Heart left ventricle (tissue), 13 donors: ENCODE data around the gene SPART.

ENCODE experiments used
- POLR2A ChIP-seq, 2 donors: fragments of 450-650 bp; IDR thresholded peaks; one replicate each; pipeline ENCODE4 v1.6.1; 2017; ENCODE audit warnings: antibody characterized with exemption in 2 of 2, mild to moderate bottlenecking in 2 of 2, moderate library complexity in 2 of 2
- TF ChIP-seq, protein P1 (sequence below), 12 donors: fragments of 200-600 bp; sonication (generic) in 4 of 12; IDR thresholded peaks; one replicate each; pipeline versions ENCODE4 v1.5.0 to v1.8.0; 2018 to 2022; ENCODE audit warnings: antibody characterized with exemption in 12 of 12, mild to moderate bottlenecking in 5 of 12
- donor health status: ischemic (EF 13 %, LVEDD 7.1; RV severe dilation, severe dysfunction).
- donor health status: DM: no; HTN: yes; CAD: no.
- donor health status: DM: no; HTN: no; CAD: no.
- donor health status: ischemic (EF 25% LVEDD 6.9; RV normal size, moderate dysfunction).
- donor health status: ischemic (EF 25% LVEDD 5.7; RV mildly dilated, moderate dysfunction).
- donor health status: ischemic (EF 35%, LVEDD 5.7; RV mildly dilated, moderate dysfunction).
- donor health status: nonischemic (EF 11% LVEDD 7.7; RV severe dilation, severe dysfunction).
- donor health status: DM: yes; HTN: yes; CAD: no.
- donor health status: PGD.
- donor health status: ischemic (EF 29% LVEDD 5.4; RV normal size, mild dysfunction).
- donor health status: nonischemic (EF 23%, LVEDD 6.1; RV moderate dilation, normal function).

DNA sequence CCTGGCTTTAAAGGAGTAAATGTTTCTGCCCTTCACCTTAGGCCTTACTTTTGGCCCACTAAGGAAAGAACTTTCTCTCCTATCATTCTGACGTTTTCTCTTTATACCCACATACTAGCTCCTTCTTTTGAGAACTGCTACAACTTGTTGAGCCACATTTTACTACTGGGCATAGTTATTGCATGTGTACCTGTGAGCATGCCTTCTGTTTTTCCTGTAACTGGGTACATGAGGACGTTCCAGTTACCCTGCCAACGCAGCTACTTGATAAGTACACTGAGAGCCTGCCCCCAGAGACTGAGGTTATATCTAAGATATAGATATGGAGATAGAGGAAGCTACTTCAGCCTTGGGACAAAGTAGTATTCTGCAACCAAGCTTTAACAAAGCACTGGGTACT is 52.1 kb downstream of the SPART start:
- TF ChIP-seq POLR2A (IDR thresholded peaks at IDR 0.05): no peak
- TF ChIP-seq, protein P1, sequence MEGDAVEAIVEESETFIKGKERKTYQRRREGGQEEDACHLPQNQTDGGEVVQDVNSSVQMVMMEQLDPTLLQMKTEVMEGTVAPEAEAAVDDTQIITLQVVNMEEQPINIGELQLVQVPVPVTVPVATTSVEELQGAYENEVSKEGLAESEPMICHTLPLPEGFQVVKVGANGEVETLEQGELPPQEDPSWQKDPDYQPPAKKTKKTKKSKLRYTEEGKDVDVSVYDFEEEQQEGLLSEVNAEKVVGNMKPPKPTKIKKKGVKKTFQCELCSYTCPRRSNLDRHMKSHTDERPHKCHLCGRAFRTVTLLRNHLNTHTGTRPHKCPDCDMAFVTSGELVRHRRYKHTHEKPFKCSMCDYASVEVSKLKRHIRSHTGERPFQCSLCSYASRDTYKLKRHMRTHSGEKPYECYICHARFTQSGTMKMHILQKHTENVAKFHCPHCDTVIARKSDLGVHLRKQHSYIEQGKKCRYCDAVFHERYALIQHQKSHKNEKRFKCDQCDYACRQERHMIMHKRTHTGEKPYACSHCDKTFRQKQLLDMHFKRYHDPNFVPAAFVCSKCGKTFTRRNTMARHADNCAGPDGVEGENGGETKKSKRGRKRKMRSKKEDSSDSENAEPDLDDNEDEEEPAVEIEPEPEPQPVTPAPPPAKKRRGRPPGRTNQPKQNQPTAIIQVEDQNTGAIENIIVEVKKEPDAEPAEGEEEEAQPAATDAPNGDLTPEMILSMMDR (IDR thresholded peaks at IDR 0.05): no peak
